HT-29 (cell line): ENCODE measurements around the gene SIPA1L3. TPM values are rescaled to one million over a fixed set of nuclear protein-coding genes. Genes with fewer than 3 reads are reported as not detected.

Source experiments
- DNase-seq: peaks from one replicate; pipeline ENCODE4 v3.0.0-alpha.2; 2015; ENCODE audit warnings: low spot score
- total RNA-seq: library from RNA; depleted of rRNA; stranded (reverse); fragments of >200 nt; shearing (Covaris generic); gene quantifications from 2 replicates; pipeline ENCODE4 v1.2.3, GENCODE V29; 2014

Gene SIPA1L3
- total RNA-seq, 1 experiment from 2014 or later, result 98.5 TPM

GRCh38 chr19:37994823-37995130, 87.8 kb downstream of the SIPA1L3 start:
- DNase-seq, result no peak

GRCh38 chr19:37995346-37995745, 88.3 kb downstream of the SIPA1L3 start:
- no peak for DNase-seq

DNA sequence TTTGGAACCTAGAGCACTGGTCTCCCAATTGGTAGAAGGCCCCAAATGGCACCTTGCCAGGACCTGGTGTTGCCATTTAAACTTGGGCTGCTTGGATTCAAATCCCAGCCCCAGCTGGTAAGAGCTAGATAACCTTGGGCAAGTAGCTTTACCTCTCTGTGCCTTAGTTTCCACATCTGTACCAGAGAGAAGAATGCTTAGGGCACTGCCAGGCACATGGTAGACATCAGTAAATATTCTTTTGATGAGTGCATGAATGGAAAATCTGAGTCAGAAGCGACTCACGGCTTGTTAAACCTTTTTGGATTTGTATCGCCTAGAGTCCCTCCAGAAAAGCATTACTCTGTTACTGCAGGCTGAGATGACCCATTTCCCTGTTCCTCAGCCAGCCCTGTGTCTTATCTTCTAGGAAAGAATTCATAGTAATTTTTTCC, 90.9 kb downstream of the SIPA1L3 start:
- peak; percentile 67 for DNase-seq

GRCh38 chr19:37998801-37999308, 91.8 kb downstream of the SIPA1L3 start:
- no peak for DNase-seq

DNA sequence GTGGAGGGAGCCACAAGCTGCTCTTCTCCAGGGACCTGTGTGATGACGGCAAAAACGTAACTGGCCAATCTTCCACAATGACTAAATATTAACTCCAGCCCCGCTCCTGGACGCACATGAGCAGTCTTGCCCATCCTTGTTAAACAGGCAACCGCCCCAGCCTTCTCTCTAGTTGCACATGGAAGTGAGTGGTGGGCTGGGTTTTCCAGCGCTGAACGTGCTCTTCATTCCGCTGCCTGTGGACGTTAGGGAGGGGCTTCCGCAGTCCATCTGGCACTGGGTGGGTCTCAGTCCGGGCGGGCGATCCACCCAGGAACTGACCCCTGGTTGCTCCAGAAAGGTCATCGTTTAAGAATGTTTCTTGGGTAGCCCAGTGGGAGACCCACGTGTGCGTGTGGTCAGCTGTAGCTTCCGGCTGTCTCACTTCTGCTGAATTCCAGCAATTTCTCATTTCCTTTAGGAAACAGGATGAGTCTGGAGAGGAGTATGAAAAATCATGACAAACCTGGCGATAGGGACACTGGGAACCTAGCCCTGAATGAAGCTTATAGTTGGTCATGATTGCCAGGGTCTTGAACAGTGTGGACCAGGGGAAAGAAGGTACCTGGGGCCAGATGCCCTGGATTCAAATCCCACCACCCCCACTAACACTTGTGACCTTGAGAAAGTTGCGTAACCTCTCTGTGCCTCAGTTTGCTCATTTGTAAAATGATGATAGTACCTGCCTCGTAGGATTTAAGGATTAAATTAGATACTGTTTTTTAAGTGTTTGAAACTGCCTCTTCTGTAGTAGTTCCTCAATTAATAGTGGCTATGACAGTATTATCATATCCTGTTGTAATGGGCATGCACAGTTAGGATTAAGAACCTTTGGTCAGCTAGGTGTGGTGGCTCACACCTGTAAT, 92.6 kb downstream of the SIPA1L3 start:
- no peak for DNase-seq

DNA sequence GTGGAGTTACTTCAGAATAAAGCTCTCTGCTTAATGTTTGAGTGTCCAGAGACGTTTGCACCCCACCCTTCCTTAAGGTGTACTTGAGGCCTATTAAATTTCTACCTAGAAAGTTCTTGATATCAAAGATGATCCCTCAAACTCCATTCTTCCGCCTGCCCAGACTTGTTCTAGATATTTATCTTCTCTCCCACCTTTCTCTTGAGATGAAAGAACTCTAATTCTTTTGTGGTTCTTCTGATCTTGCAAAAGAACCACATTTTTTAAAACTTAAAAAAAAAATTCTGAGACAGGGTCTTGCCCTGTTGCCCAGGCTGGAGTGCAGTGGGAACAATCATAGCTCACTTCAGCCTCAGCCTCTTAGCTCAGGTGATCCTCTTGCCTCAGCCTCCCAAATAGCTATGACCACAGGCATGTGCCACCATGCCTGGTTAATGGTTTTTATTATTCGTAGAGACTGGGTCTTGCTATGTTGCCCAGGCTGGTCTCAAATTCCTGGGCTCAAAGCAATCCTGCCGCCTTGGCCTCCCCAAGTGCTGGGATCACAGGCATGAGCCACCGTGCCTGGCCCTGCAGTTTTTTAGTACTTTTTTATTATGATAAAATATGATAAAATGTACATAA, 94.3 kb downstream of the SIPA1L3 start:
- DNase-seq, result no peak

DNA sequence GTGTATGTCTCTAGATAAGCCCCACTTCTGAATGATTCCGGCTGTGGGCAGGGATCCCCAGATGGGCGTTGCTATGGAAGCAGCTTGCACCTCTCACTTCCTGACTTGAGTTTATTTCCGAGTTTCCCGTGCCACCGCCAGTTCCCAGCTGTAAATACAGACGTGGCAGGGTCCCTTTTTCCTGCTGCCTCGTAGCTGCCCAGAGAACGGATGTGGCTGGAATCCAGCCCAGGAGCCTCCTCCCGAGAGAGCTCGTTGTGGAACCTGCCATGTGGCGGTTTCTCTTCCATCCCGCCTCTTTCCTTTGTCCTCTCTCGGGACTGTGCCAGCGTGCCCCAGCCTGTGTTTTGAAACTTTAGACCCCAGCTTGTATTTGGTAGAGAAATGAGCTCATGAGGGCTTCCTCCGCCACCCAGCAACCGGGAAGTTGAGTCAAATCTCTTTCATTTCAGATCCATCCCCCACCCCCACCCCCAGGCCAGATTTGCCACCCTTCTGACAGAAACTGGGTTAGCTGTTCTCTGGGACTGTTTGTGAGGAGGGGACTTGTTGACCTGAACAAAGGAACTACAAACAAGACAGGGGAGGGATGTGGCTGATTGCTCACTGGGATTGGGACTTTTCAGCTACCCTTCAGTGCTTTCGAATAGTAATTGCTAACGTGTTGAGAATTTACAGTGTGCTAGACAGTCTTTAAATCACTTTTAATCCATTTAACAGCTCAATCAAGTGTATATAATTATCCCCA, 96.6 kb downstream of the SIPA1L3 start:
- peak; percentile 91 for DNase-seq

DNA sequence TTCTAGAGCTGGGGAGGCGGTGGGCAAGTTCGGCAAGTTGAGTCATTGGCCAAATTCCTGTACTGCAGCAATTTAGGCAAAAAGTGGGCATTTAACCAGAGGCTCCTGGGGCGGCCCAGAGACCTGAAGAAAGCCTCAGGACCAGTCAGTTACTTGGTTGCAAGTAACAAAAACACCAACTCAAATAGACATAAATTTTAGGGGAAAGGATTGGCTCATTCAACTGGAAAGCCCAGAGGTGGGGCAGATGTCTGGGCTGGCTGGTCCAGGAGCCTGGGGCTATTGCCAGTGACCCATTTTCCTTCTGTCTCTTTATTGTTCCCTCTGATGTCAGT, 97.1 kb downstream of the SIPA1L3 start:
- no peak for DNase-seq

DNA sequence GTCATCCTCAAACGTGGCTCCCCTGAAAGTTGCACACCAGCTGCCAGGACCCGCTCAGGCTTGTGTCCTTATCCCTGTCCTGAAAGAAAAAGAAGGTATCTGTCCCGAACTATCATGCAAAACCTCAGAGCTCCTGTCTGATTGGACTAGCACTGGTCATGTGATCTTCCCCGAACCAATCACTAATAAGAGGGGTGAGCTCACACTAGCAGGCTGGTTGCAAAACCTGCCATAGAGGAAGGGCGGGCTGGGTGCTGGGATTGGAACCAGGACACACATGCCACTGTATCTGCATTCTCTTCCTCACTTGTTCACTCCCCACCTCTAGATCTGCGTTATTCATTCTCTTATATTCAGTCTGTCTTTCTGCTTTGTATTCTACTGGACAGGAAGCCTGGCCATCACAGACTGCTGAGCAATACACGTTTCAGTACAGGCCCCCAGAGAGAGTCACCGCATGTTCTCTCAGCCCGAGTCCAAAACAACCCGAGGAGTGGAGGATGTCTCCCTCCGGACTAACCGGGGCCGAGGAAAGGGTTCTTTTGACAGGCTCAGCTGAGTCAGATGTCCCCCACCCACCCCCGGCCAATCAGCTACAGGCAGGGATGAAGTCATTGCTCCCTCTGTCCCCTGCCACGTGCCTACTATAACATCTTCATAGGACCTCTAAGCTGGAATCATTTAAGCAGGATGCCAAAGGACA, 97.7 kb downstream of the SIPA1L3 start:
- DNase-seq, result peak; percentile 94

DNA sequence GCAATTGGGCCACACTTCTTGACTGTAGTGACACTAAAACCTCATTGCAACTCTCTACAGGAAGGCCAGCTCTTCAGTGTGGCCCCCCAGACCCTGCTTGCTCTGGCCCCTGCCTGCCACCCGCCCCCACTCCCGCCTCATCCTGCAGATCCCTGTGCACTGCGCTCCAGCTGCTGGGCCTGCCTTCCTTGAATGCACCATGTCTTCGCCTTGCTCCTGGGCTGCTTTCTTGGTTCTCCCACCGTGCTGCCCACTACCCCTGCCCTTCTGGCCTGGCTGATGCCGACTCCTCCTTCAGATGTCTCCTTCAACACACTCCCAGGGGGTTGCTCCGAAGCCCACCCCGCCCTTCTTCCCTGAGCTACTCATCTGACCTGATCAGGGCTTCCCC, 98.2 kb downstream of the SIPA1L3 start:
- no peak for DNase-seq

GRCh38 chr19:38006361-38007045, 99.5 kb downstream of the SIPA1L3 start:
- DNase-seq, result no peak

GRCh38 chr19:38009650-38010242, 102.7 kb downstream of the SIPA1L3 start:
- DNase-seq, result no peak

DNA sequence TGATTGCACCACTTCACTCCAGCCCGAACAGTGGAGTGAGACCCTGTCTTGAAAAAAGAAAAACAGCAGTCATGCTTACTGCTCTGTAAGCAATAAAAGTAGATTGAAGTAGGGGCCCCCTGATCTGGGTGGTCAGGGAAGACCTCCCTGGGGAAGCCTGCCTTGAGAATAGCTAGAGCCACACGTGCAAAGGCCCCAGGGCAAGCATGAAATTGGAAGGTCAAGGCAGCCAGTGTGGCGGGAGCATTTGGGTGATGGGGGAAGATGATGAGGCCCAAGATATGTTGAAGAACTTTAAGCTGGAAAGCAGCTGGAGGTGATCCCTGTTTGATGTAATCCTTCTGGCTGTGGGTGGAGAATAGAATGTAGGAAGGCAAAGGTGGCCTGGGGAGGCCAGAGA, 104.4 kb downstream of the SIPA1L3 start:
- DNase-seq, result no peak

DNA sequence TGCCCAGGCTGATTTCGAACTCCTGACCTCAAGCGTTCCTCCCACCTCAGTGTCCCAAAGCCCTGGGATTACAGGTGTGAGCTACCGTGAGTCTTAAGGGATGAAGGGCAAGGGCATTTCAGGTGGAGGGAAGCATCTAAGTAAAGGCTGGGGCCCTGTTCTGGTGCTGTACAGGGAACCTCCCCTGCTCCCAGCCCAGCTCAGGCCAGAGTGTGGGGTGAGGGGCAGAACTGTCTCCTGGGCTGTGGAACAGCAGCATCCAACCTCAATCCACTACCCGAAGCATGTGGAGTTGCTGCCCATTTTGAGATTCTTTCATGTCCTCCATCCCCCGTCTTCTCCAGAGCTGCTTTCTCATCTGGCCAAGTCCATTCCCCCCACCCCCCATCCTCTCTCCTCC, 105.3 kb downstream of the SIPA1L3 start:
- no peak for DNase-seq

DNA sequence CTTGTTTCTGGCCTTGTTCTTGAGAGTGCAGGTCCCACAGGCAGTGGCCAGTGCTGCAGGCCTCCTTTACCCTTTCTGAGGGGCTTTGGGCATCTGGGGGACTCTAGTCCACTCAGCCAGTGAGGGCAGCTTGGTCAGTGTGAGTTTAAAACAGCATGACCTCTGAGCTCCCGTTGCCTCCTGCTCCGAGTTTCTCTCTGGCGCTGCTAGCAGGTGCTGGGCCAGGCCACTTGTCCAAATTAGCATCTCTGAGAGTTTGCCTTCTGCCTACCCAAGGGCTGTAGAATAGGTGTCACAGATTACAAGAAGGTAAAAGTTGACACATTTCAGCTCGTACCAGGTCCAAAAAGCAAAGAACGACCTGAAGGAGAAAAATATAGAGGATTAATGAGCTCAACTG, 105.9 kb downstream of the SIPA1L3 start:
- DNase-seq, result no peak

GRCh38 chr19:38013913-38014580, 107.0 kb downstream of the SIPA1L3 start:
- no peak for DNase-seq

GRCh38 chr19:38015216-38015615, 108.2 kb downstream of the SIPA1L3 start:
- DNase-seq, result peak; percentile 20

DNA sequence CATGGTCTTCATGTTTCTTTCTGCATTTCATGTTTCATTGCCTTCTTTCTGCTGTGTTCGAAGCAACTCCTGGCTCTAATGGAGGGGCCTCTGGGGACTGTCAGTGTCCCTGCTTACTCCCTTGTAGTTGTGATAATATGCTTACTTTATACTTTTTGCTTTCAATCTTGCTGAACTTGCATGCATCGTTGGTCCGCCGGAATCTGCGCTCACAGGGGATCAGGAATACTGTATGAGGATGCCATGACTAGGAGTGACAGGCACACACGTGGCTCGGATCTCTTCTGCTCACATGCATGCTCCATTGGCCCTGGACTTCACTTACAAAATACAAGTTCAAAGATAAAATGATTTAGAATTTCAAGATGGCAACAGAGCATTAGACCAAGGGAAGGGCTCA, 108.8 kb downstream of the SIPA1L3 start:
- DNase-seq, result no peak

DNA sequence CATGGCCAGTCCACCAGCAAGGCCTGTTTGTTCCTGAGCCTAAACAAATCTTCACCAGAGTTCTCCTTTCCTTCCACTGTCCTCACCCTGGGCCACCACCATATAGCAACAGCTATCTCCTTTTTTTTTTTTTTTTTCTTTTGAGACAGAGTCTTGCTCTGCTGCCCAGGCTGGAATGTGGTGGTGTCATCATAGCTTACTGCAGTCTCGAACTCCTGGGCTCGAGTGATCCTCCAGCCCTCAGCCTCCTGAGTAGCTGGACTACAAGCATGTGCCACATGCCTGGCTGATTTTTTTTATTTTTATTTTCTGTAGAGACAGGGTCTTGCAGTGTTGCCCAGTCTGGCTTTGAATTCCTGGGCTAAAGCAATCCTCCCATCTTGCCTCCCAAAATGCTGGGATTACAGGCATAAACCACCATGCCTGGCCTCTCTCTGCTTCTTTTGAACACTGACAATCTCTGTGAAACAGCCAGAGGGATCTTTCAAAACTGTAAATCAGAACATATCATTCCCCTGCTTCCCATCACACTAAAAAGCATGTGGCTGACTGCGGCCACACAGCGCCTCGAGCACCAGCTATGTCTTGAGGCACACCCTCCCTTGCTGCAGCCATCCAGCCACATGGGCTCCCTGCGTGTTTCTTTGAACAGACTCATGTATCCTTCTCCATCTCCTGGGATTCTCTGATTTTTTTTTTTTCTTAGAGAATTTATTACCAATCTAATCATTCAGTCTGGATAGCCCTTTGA, 110.6 kb downstream of the SIPA1L3 start:
- no peak for DNase-seq
